Measurements from ENCODE around the gene MED13L. TPM values are rescaled to one million over a fixed set of nuclear protein-coding genes. Genes with fewer than 3 reads are reported as not detected.

The MED13L gene
- polyA plus RNA-seq, 1 of the 3 experiments (the other 2 are of a cell fraction), result 17.1 TPM

DNA sequence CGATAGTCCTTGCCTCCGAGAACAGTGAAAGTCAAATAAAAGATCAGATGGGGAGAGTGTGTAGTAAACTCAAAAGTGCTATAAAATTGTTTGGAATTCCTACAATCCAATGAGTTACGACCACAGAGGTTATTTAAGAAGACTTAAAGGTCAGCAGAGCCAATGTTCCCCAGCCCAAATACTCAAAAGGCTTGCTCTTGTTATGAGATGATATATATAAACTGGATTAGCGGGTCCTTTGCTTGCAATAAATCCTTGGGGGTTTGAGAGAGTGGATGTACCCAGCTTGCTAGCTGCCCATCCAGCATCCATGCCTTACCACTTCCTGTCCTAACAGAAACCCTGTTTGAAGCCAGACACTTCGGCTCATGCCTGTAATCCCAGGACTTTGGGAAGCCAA lies 29.0 kb upstream of the MED13L start:
- Histone ChIP-seq H3K27ac (ENCODE audit: low read depth in 2 of 2, low read length in 1 of 2) (no peak overlapping the region), H3K4me1 (ENCODE audit: control insufficient read depth in 1 of 2, insufficient read depth in 2 of 2, low read depth in 1 of 2, low read length in 1 of 2) (no peaks in the 10 kb centered on the region), H3K9ac (no peak overlapping the region), H2AFZ (ENCODE audit: low read depth) (no peak overlapping the region), H3K79me2 (ENCODE audit: insufficient read depth) (no peaks in the 10 kb centered on the region), H3K27me3 (ENCODE audit: insufficient read depth) (no peaks in the 10 kb centered on the region), H4K20me1 (ENCODE audit: insufficient read depth) (no peaks in the 10 kb centered on the region), H3K9me3 (peaks cover 10% of the 10 kb centered on the region; the same call in 1 of the 2 replicates), H3K4me3 (ENCODE audit: low read depth in 2 of 2, low read length in 1 of 2) (no peak overlapping the region), H3K4me2 (no peak overlapping the region), H3K36me3 (replicated peaks in 1 of 2; ENCODE audit: control insufficient read depth in 1 of 2, insufficient read depth in 2 of 2, low read length in 1 of 2) (no peaks in the 10 kb centered on the region), H3K9me2 (no peaks in the 10 kb centered on the region), H3F3A (replicated peaks; ENCODE audit: insufficient read depth) (no peaks in the 10 kb centered on the region)
- CTCF ChIA-PET, result no interaction called here
- WGBS (ENCODE audit: low lambda C conversion rate), result 92% methylated on average over 5 of the region's 5 CpGs
- DNase-seq, result no peak
- TF ChIP-seq TCF12 (IDR thresholded peaks at IDR 0.05), result no peak
- TF ChIP-seq, protein P1, sequence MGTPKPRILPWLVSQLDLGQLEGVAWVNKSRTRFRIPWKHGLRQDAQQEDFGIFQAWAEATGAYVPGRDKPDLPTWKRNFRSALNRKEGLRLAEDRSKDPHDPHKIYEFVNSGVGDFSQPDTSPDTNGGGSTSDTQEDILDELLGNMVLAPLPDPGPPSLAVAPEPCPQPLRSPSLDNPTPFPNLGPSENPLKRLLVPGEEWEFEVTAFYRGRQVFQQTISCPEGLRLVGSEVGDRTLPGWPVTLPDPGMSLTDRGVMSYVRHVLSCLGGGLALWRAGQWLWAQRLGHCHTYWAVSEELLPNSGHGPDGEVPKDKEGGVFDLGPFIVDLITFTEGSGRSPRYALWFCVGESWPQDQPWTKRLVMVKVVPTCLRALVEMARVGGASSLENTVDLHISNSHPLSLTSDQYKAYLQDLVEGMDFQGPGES (IDR thresholded peaks at IDR 0.05; ENCODE audit: low read depth, low read length), result no peak
- TF ChIP-seq TAF1 (IDR thresholded peaks at IDR 0.05; ENCODE audit: borderline replicate concordance, low read depth, low read length), result no peak
- TF ChIP-seq EP300 (IDR thresholded peaks at IDR 0.05; ENCODE audit: borderline replicate concordance in 1 of 2, low read depth in 1 of 2, low read length in 1 of 2), result no peak
- no peak for TF ChIP-seq ELF1 (IDR thresholded peaks at IDR 0.05)
- TF ChIP-seq GABPA (IDR thresholded peaks at IDR 0.05; ENCODE audit: low read depth), result no peak
- no peak for TF ChIP-seq JUND (IDR thresholded peaks at IDR 0.05)
- TF ChIP-seq YY1 (IDR thresholded peaks at IDR 0.05; ENCODE audit: low read depth), result no peak
- TF ChIP-seq RAD21 (IDR thresholded peaks at IDR 0.05; ENCODE audit: low read length), result no peak
- TF ChIP-seq RFX5 (IDR thresholded peaks at IDR 0.05; ENCODE audit: low read length), result no peak
- TF ChIP-seq RCOR1 (IDR thresholded peaks at IDR 0.05; ENCODE audit: low read length), result no peak
- TF ChIP-seq, protein P2, sequence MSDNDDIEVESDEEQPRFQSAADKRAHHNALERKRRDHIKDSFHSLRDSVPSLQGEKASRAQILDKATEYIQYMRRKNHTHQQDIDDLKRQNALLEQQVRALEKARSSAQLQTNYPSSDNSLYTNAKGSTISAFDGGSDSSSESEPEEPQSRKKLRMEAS (IDR thresholded peaks at IDR 0.05; ENCODE audit: low read depth), result no peak
- TF ChIP-seq, protein P3, sequence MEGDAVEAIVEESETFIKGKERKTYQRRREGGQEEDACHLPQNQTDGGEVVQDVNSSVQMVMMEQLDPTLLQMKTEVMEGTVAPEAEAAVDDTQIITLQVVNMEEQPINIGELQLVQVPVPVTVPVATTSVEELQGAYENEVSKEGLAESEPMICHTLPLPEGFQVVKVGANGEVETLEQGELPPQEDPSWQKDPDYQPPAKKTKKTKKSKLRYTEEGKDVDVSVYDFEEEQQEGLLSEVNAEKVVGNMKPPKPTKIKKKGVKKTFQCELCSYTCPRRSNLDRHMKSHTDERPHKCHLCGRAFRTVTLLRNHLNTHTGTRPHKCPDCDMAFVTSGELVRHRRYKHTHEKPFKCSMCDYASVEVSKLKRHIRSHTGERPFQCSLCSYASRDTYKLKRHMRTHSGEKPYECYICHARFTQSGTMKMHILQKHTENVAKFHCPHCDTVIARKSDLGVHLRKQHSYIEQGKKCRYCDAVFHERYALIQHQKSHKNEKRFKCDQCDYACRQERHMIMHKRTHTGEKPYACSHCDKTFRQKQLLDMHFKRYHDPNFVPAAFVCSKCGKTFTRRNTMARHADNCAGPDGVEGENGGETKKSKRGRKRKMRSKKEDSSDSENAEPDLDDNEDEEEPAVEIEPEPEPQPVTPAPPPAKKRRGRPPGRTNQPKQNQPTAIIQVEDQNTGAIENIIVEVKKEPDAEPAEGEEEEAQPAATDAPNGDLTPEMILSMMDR (IDR thresholded peaks at IDR 0.05), result no peak
- no peak for TF ChIP-seq FOXJ3 (CRISPR knock-in tag; IDR thresholded peaks at IDR 0.05)
- TF ChIP-seq, protein P4, sequence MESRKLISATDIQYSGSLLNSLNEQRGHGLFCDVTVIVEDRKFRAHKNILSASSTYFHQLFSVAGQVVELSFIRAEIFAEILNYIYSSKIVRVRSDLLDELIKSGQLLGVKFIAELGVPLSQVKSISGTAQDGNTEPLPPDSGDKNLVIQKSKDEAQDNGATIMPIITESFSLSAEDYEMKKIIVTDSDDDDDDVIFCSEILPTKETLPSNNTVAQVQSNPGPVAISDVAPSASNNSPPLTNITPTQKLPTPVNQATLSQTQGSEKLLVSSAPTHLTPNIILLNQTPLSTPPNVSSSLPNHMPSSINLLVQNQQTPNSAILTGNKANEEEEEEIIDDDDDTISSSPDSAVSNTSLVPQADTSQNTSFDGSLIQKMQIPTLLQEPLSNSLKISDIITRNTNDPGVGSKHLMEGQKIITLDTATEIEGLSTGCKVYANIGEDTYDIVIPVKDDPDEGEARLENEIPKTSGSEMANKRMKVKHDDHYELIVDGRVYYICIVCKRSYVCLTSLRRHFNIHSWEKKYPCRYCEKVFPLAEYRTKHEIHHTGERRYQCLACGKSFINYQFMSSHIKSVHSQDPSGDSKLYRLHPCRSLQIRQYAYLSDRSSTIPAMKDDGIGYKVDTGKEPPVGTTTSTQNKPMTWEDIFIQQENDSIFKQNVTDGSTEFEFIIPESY (IDR thresholded peaks at IDR 0.05; ENCODE audit: borderline replicate concordance, low read depth), result no peak
- no peak for TF ChIP-seq FOSL2 (IDR thresholded peaks at IDR 0.05; ENCODE audit: borderline replicate concordance, low read depth)
- no peak for TF ChIP-seq EZH2phosphoT487 (IDR thresholded peaks at IDR 0.05; ENCODE audit: borderline replicate concordance, low read depth)
- TF ChIP-seq, protein P5, sequence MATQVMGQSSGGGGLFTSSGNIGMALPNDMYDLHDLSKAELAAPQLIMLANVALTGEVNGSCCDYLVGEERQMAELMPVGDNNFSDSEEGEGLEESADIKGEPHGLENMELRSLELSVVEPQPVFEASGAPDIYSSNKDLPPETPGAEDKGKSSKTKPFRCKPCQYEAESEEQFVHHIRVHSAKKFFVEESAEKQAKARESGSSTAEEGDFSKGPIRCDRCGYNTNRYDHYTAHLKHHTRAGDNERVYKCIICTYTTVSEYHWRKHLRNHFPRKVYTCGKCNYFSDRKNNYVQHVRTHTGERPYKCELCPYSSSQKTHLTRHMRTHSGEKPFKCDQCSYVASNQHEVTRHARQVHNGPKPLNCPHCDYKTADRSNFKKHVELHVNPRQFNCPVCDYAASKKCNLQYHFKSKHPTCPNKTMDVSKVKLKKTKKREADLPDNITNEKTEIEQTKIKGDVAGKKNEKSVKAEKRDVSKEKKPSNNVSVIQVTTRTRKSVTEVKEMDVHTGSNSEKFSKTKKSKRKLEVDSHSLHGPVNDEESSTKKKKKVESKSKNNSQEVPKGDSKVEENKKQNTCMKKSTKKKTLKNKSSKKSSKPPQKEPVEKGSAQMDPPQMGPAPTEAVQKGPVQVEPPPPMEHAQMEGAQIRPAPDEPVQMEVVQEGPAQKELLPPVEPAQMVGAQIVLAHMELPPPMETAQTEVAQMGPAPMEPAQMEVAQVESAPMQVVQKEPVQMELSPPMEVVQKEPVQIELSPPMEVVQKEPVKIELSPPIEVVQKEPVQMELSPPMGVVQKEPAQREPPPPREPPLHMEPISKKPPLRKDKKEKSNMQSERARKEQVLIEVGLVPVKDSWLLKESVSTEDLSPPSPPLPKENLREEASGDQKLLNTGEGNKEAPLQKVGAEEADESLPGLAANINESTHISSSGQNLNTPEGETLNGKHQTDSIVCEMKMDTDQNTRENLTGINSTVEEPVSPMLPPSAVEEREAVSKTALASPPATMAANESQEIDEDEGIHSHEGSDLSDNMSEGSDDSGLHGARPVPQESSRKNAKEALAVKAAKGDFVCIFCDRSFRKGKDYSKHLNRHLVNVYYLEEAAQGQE (IDR thresholded peaks at IDR 0.05; ENCODE audit: low read depth, low read length), result no peak
- no peak for TF ChIP-seq GATA2 (CRISPR knock-in tag; IDR thresholded peaks at IDR 0.05)
- POLR2A ChIA-PET, result no interaction called here

Data from SK-N-SH (cell line).